ENCODE results near the gene HCLS1. TPM values are rescaled to one million over a fixed set of nuclear protein-coding genes. Genes with fewer than 3 reads are reported as not detected.

Gene HCLS1
- total RNA-seq, 1 donor from 2014 or later = 1.6 TPM

GRCh38 chr3:121592856-121593702 lies 67.6 kb downstream of the HCLS1 start, which contains the start of gene FBXO40:
FBXO40 (plus strand) TSS chr3:121593379; CDS start chr3:121620576, 27,197 bp downstream.
- H3K27me3 Mint-ChIP-seq (ENCODE audit: low read depth, unreplicated experiment) = peaks cover 17% of the 10 kb centered on the region
- H3K36me3 ChIP-seq (ENCODE audit: insufficient read depth, low read length) = no peaks in the 10 kb centered on the region
- H3K27me3 ChIP-seq (ENCODE audit: insufficient read depth, low read length) = peaks cover 3% of the 10 kb centered on the region
- no peaks in the 10 kb centered on the region for H3K9me3 Mint-ChIP-seq (ENCODE audit: unreplicated experiment)
- no peak for FAIRE-seq
- H3K4me3 ChIP-seq (ENCODE audit: insufficient read depth, low read depth, low read length) = no peak within 1 kb of the TSS
- no peaks in the 10 kb centered on the region for H3K4me1 Mint-ChIP-seq (ENCODE audit: low read depth, unreplicated experiment)
- peak within 1 kb of the TSS; percentile 13 for H3K27ac Mint-ChIP-seq (ENCODE audit: unreplicated experiment)
- no peak within 1 kb of the TSS for H3K4me3 Mint-ChIP-seq (ENCODE audit: unreplicated experiment)
- H4K20me1 ChIP-seq (ENCODE audit: insufficient read depth, low read length) = no peaks in the 10 kb centered on the region
- no peak within 1 kb of the TSS for H3K4me2 ChIP-seq (ENCODE audit: low read length)
- TF ChIP-seq CTCF (IDR thresholded peaks at IDR 0.05; ENCODE audit: insufficient read depth, low read depth, low read length) (no peak), EZH2 (IDR thresholded peaks at IDR 0.05; ENCODE audit: insufficient read depth, low read length) (no peak)
- H3K9me3 ChIP-seq (ENCODE audit: insufficient read depth, low read depth, low read length) = no peaks in the 10 kb centered on the region
- no peak within 1 kb of the TSS for H3K9ac ChIP-seq (ENCODE audit: low read length)
- no peak for DNase-seq (ENCODE audit: low read depth)
- no peak within 1 kb of the TSS for H3K27ac ChIP-seq (ENCODE audit: low read depth, low read length)
- no peak within 1 kb of the TSS for H2AFZ ChIP-seq (ENCODE audit: low read depth, low read length)
- H3K79me2 ChIP-seq (ENCODE audit: insufficient read depth, low read length) = no peaks in the 10 kb centered on the region
- H3K4me1 ChIP-seq (ENCODE audit: insufficient read depth, low read length) = no peaks in the 10 kb centered on the region
- H3K36me3 Mint-ChIP-seq (ENCODE audit: low read depth, unreplicated experiment) = no peaks in the 10 kb centered on the region

GRCh38 chr3:121584418-121584817 lies 76.3 kb downstream of the HCLS1 start:
- H3K36me3 Mint-ChIP-seq (ENCODE audit: low read depth, unreplicated experiment) = no peaks in the 10 kb centered on the region
- no peaks in the 10 kb centered on the region for H4K20me1 ChIP-seq (ENCODE audit: insufficient read depth, low read length)
- no peaks in the 10 kb centered on the region for H3K9me3 ChIP-seq (ENCODE audit: insufficient read depth, low read depth, low read length)
- H3K9me3 Mint-ChIP-seq (ENCODE audit: unreplicated experiment) = no peaks in the 10 kb centered on the region
- no peak for TF ChIP-seq EZH2 (IDR thresholded peaks at IDR 0.05; ENCODE audit: insufficient read depth, low read length)
- TF ChIP-seq CTCF (IDR thresholded peaks at IDR 0.05; ENCODE audit: insufficient read depth, low read depth, low read length) = no peak
- no peaks in the 10 kb centered on the region for H3K79me2 ChIP-seq (ENCODE audit: insufficient read depth, low read length)
- H3K27me3 Mint-ChIP-seq (ENCODE audit: low read depth, unreplicated experiment) = peaks cover 15% of the 10 kb centered on the region
- no peaks in the 10 kb centered on the region for H3K27me3 ChIP-seq (ENCODE audit: insufficient read depth, low read length)
- no peak overlapping the region for H3K4me3 ChIP-seq (ENCODE audit: insufficient read depth, low read depth, low read length)
- FAIRE-seq (no peak), DNase-seq (ENCODE audit: low read depth) (no peak)
- H3K4me3 Mint-ChIP-seq (ENCODE audit: unreplicated experiment) = no peak overlapping the region
- H3K27ac Mint-ChIP-seq (ENCODE audit: unreplicated experiment) = no peak overlapping the region
- no peak overlapping the region for H3K4me2 ChIP-seq (ENCODE audit: low read length)
- no peak overlapping the region for H3K9ac ChIP-seq (ENCODE audit: low read length)
- no peak overlapping the region for H2AFZ ChIP-seq (ENCODE audit: low read depth, low read length)
- no peaks in the 10 kb centered on the region for H3K4me1 Mint-ChIP-seq (ENCODE audit: low read depth, unreplicated experiment)
- H3K27ac ChIP-seq (ENCODE audit: low read depth, low read length) = no peak overlapping the region
- H3K36me3 ChIP-seq (ENCODE audit: insufficient read depth, low read length) = no peaks in the 10 kb centered on the region
- H3K4me1 ChIP-seq (ENCODE audit: insufficient read depth, low read length) = no peaks in the 10 kb centered on the region

- Histone ChIP-seq H3K27ac (ENCODE audit: low read depth, low read length) (no peak overlapping the region), H3K4me1 (ENCODE audit: insufficient read depth, low read length) (no peaks in the 10 kb centered on the region), H3K79me2 (ENCODE audit: insufficient read depth, low read length) (no peaks in the 10 kb centered on the region), H3K4me3 (ENCODE audit: insufficient read depth, low read depth, low read length) (no peak overlapping the region), H3K9me3 (ENCODE audit: insufficient read depth, low read depth, low read length) (no peaks in the 10 kb centered on the region), H3K9ac (ENCODE audit: low read length) (no peak overlapping the region), H3K36me3 (ENCODE audit: insufficient read depth, low read length) (no peaks in the 10 kb centered on the region), H3K27me3 (ENCODE audit: insufficient read depth, low read length) (no peaks in the 10 kb centered on the region), H4K20me1 (ENCODE audit: insufficient read depth, low read length) (no peaks in the 10 kb centered on the region), H2AFZ (ENCODE audit: low read depth, low read length) (no peak overlapping the region), H3K4me2 (ENCODE audit: low read length) (no peak overlapping the region)
- H3K27me3 Mint-ChIP-seq (ENCODE audit: low read depth, unreplicated experiment) = peaks cover 15% of the 10 kb centered on the region
- H3K27ac Mint-ChIP-seq (ENCODE audit: unreplicated experiment) = no peak overlapping the region
- H3K36me3 Mint-ChIP-seq (ENCODE audit: low read depth, unreplicated experiment) = no peaks in the 10 kb centered on the region
- H3K4me1 Mint-ChIP-seq (ENCODE audit: low read depth, unreplicated experiment) = no peaks in the 10 kb centered on the region
- no peak for FAIRE-seq
- H3K9me3 Mint-ChIP-seq (ENCODE audit: unreplicated experiment) = no peaks in the 10 kb centered on the region
- H3K4me3 Mint-ChIP-seq (ENCODE audit: unreplicated experiment) = no peak overlapping the region
- TF ChIP-seq EZH2 (IDR thresholded peaks at IDR 0.05; ENCODE audit: insufficient read depth, low read length) = no peak
- no peak for TF ChIP-seq CTCF (IDR thresholded peaks at IDR 0.05; ENCODE audit: insufficient read depth, low read depth, low read length)
- DNase-seq (ENCODE audit: low read depth) = no peak
Observed at GRCh38 chr3:121581691-121582090, 79.0 kb downstream of the HCLS1 start.

Data from astrocyte (in vitro differentiated cells and primary cell).